IPS-18c (cell line): ENCODE measurements around the gene SARDH.

Experiments
- H3K4me3 ChIP-seq: 2 replicates; pipeline ENCODE4 v1.7.0; 2013; ENCODE audit warnings: low read depth, mild to moderate bottlenecking, low read length, moderate library complexity; ENCODE audit not compliant: insufficient read depth
- H3K9me3 ChIP-seq: one replicate; pipeline ENCODE4 v1.6.1; 2013; ENCODE audit warnings: mild to moderate bottlenecking, low read length, moderate library complexity; ENCODE audit not compliant: control insufficient read depth, insufficient read depth

The SARDH gene

DNA sequence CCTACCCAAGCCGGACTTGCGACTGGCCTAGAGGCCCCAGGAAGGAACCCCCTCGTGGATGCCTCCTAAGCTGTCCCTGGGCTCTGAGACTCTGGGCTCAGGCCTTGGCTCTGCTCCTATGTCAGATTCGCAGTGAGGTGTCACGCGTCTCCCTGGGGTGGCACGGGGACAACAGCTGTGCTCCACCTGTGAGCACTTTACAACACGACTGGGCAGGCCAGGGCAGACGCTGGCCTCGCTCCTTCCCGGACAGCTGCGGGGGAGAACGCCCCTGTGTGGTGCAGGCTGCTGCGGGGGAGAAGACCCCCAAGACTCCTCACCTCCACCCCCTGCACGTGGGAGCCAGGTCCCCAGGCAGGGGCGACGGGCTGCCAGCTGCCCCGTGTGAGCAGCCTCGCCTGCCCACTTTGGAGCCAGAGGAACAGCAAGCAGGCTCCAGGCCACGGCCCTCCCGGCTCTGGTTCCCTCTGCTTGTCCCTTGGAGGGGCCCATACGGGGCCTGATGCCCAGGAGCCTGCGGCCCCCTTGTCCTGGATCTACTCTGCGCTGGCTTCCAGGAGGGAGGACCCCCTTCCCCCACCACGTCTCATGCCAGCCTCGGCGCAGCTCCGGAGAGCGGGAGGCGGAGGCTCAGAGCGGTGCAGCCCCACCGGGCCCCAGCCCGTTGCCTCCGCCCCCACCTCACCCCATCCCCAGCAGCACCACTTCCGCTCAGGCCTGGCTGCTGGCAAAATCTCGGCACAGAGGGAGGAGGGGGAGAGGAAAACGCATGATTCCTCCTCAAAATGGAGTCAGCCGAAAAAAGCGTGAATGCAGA, 36.0 kb downstream of the SARDH start:
- Histone ChIP-seq H3K4me3 (no peak overlapping the region), H3K9me3 (no peaks in the 10 kb centered on the region)

GRCh38 chr9:133701321-133701980, 36.7 kb downstream of the SARDH start:
- H3K4me3 ChIP-seq = no peak overlapping the region
- H3K9me3 ChIP-seq = no peaks in the 10 kb centered on the region

DNA sequence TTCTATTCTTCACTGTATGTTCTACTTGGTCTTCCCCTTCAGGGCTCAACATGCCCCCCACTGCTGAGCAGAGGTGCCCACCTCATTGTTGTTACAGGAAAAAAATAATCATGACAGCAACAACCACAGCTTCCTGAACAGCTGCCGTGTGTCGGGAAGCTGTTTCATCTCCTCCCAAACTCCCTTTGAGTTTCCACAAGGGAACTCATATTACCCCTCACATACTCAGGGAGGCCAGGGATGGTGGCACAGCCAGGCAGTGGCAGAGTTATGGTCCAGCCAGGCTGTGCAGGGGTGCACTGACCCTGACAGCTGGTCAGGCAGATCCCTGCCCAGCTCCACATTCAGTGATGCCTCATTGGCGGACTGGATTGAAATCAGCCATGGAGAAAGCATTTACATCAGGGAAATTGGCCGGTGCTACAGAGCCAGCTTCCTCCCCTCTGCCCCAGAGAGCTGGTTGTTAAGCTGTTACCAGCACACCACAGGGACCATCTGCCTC, 37.3 kb downstream of the SARDH start:
- H3K9me3 ChIP-seq = no peaks in the 10 kb centered on the region
- H3K4me3 ChIP-seq = no peak overlapping the region

DNA sequence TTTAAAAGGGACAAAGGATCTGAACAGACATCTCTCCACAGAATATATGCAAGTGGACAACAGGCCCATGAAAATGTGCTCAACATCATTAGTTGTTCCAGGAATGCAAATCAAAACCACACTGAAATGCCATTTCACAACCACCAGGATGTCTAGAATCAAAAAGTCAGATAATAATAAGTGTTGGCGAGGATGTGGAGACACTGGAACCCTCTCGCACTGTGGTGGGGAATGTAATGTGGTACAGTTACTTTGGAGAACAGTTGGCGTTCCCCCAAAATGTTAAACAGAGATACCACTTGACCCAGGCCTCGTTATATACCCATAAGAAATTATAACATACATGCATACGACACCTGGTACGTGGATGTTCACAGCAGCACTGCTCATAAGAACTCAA, 38.6 kb downstream of the SARDH start:
- Histone ChIP-seq H3K9me3 (no peaks in the 10 kb centered on the region), H3K4me3 (no peak overlapping the region)

DNA sequence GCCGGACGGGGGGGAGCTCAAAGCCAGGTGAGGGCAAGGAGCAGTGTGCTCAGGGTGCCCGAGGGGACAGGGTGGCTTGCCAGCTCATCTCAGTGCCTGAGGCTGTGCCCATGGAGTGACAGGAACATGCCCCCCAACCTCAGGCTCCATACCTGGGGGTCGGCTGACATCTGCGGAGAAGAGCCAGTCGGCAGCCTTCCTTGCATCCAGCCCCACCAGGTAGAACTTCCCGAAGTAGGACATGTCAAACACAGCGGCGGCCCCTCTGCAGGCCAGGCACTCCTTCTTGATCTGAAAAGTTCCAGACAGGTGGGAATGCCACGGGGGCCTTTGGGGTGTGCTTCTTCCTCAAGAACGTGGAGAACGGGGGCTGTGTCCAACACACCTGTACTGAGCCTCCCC, 42.1 kb downstream of the SARDH start:
- no peaks in the 10 kb centered on the region for H3K9me3 ChIP-seq
- no peak overlapping the region for H3K4me3 ChIP-seq

GRCh38 chr9:133694686-133695085, 43.5 kb downstream of the SARDH start:
- no peaks in the 10 kb centered on the region for H3K9me3 ChIP-seq
- no peak overlapping the region for H3K4me3 ChIP-seq

- no peak overlapping the region for H3K4me3 ChIP-seq
- H3K9me3 ChIP-seq = no peaks in the 10 kb centered on the region
Observed at GRCh38 chr9:133693703-133694529, 44.2 kb downstream of the SARDH start.

DNA sequence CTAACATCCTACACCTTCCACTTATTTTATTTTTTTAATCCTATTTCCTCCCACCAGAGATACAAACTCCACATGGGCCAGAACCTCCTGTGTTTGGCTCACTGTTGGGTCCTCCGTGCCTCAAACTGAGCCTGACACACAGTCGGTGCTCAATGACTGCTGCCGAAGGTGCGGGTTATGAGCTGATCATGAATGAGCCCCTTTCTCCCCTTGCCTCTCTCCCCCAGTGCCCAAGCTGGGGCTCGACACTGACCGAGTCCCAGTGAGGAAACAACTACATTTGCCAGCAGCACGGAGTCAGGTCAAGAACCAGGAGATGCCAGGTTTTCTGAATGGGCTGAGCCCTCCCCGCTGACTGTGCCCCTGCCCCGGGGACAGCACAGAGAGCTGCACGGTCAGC, 45.0 kb downstream of the SARDH start:
- Histone ChIP-seq H3K9me3 (no peaks in the 10 kb centered on the region), H3K4me3 (no peak overlapping the region)

DNA sequence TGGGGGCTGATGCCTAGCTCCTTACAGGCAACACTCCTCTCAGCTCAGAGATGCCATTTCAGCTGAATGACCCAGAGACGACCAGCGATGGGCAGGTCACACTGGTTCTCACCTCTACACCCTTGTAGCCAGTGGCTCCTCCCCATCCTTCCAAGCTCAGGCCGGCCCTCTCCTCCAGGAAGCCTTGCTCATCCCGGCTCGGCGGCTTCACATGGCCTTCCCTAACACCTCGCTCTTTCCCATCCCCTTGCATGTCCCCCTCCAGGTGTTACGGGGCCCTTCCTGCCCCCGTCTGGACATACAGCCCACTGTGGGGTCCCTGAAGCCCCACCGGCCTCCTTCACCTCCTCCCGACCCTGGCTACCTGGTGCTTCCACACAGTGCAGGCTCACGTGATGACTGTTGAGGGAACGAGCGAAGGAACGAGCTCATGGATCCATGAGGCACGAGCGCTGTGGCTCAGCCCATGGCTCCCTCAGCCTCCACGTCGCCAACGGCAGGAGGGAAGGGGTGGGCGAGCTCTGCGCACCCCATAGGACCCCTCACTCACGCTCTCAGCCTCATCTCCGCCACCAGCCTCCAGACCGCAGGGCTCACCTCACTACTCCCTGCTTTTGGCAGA, 45.7 kb downstream of the SARDH start:
- Histone ChIP-seq H3K9me3 (no peaks in the 10 kb centered on the region), H3K4me3 (no peak overlapping the region)

DNA sequence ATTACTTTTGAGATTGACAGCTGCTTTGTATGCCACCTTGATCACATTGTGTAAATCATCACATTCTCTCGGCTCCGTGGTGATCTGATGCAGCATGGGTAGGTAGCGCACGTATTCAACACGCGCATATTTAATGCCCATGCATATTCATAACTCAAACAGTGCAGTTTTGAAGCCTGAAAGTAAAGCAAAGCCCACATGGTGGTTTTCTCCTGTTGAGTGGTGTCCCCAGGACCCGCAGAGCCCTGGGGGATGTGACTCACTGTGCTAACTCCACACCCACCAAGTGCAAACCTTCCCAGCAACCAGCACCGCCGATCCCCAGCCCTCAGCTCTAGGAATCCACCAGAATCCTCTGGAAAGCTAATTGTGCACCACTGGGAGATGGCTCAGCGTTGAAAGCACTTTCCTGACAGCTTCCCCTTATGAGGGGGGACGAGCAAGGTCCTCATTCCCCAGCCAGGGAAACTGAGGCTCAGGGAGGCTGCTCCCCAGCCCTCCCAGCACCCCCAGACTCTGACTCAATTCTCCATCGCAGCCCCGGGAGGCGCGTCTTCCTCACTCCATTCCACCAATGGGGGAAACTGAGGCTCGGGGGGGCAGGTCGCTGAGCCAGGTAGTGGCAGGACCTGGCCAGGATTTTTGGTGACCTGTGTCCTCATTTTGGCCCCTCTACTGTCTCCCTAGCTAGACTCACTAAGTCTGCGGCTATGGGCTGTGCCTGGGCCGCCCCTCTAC, 46.4 kb downstream of the SARDH start:
- H3K4me3 ChIP-seq = no peak overlapping the region

DNA sequence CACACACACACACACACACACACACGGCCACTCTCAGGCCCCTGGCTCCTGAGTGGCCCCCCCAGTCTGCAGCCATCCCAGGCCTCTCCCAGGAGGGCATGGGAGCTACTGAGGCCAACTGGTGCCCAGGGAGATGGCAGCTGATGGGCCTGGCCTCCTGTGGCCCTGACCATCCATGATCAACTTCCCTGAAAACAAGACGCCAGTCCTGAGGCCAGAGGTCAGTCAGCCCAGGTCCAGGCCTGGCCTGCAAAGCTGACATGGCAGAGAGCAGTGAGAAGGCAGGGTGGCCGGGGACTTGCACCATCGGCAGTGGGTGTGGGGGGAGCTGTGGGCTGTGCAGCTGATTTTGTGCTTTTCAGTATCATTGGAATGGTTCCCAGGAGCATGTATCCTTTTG, 47.0 kb downstream of the SARDH start:
- Histone ChIP-seq H3K9me3 (no peaks in the 10 kb centered on the region), H3K4me3 (no peak overlapping the region)

More for the DNA sequence above, 46.4 kb downstream of the SARDH start:
- H3K9me3 ChIP-seq = no peaks in the 10 kb centered on the region

DNA sequence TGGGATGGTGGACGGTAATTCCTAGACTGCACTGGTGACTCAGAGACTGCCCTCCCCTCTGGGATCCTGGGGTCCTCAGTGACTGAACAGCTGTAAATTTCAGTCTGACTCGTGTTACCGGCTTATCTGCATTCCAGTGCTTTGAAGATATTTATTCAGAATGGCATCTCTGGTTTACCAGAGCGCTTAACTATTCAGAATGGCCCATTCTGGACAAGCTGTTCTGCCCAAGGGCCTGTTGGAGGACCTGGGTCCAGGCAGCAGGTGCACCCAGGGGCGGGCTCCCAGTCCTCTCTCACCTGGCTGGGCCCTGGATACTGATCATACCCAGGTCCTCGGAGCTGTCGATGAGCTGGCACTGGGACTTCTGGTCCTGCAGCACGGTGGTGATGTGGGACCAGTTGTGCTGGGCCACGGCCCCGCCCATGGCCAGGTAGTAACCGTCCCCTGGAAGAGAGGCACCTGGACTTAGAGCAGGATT, 48.0 kb downstream of the SARDH start:
- no peaks in the 10 kb centered on the region for H3K9me3 ChIP-seq
- no peak overlapping the region for H3K4me3 ChIP-seq

- no peaks in the 10 kb centered on the region for H3K9me3 ChIP-seq
- no peak overlapping the region for H3K4me3 ChIP-seq
Observed at GRCh38 chr9:133689151-133689763, 48.9 kb downstream of the SARDH start.

DNA sequence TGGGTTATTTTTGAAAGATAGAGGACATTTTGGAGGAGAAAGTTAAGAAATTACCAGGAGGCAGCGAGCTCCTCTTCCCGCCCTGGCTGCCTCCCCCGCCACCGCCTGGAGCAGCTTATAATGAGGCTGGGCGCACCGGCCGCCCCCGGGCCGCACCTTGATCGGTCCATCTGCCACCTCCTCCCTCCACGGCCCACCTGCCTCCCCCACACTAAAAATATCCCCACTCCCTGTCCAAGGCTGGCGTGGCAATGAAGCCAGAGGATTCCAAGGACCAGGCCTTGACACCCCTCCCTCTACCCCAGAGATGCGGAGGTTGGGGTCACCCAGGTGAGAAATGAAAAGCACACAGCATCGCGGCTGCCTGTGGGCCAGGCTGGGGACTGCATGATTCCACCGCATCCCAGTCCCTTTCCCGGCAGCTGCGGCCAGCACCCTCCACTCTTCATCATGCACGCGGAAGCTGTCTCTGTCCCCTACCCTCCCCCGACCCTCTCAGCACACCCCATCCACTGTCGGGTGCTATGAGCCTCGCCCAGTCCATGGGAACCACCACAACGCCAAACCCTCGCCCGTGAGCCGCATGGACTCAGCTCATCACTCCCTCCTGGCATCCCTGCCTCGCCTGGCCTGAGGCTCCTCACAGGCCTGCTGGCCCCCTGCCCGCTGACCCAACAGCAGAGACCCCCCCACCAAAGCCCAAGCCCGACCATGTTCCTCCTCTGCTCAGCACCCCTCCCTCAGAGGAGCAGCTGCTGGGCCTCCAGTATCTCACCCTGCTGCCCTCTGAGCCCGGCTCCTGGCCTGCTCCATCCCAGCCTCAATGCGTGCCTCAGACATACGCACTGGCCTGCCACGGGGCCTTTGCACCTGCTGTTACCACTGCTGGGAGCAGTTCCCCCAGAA, 50.0 kb downstream of the SARDH start:
- Histone ChIP-seq H3K9me3 (no peaks in the 10 kb centered on the region), H3K4me3 (no peak overlapping the region)
